ENCODE measurements around the gene SLC35C1. TPM values are rescaled to one million over a fixed set of nuclear protein-coding genes. Genes with fewer than 3 reads are reported as not detected.
A peak's percentile ranks its signal among the peaks of the same experiment; 100 is the strongest.

Gene SLC35C1
- total RNA-seq, 2 donors from 2014 or later = 14.1 to 20.6 TPM

DNA sequence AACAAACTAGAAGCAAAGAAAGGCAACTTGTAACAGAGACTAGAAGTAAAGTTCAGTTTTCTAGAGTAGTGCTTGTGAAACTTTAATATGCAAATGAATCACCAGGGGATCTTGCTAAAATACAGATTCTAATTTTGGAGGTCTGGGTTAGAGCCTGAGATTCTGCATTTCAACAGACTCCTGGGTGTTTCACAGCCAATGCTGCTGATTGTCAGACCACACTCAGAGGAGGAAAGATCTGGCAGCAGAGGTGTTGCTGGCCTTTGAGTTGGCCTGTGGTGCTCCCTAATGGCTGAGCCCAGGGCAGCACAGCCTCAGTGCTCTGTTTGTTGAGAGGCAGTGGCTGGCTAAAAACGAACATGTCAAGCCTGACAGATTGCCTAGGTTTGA is 47.8 kb downstream of the SLC35C1 start:
- H3K36me3 ChIP-seq = no peaks in the 10 kb centered on the region
- intact Hi-C loops (cut with DNase I) = no loop called here
- H3K27ac ChIP-seq = no peak overlapping the region
- 57% methylated on average over 1 of the region's 1 CpG for WGBS
- H3K4me3 ChIP-seq = no peak overlapping the region
- H3K27me3 ChIP-seq (replicated peaks; ENCODE audit: insufficient read depth) = no peaks in the 10 kb centered on the region
- no peak for DNase-seq (ENCODE audit: low spot score)
- no peaks in the 10 kb centered on the region for H3K9me3 ChIP-seq
- H3K4me1 ChIP-seq (replicated peaks) = peaks cover 9% of the 10 kb centered on the region
- no peak for TF ChIP-seq POLR2AphosphoS5 (IDR thresholded peaks at IDR 0.05)
- TF ChIP-seq, protein P1, sequence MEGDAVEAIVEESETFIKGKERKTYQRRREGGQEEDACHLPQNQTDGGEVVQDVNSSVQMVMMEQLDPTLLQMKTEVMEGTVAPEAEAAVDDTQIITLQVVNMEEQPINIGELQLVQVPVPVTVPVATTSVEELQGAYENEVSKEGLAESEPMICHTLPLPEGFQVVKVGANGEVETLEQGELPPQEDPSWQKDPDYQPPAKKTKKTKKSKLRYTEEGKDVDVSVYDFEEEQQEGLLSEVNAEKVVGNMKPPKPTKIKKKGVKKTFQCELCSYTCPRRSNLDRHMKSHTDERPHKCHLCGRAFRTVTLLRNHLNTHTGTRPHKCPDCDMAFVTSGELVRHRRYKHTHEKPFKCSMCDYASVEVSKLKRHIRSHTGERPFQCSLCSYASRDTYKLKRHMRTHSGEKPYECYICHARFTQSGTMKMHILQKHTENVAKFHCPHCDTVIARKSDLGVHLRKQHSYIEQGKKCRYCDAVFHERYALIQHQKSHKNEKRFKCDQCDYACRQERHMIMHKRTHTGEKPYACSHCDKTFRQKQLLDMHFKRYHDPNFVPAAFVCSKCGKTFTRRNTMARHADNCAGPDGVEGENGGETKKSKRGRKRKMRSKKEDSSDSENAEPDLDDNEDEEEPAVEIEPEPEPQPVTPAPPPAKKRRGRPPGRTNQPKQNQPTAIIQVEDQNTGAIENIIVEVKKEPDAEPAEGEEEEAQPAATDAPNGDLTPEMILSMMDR (IDR thresholded peaks at IDR 0.05) = no peak
- no peak for TF ChIP-seq POLR2A (IDR thresholded peaks at IDR 0.05)

DNA sequence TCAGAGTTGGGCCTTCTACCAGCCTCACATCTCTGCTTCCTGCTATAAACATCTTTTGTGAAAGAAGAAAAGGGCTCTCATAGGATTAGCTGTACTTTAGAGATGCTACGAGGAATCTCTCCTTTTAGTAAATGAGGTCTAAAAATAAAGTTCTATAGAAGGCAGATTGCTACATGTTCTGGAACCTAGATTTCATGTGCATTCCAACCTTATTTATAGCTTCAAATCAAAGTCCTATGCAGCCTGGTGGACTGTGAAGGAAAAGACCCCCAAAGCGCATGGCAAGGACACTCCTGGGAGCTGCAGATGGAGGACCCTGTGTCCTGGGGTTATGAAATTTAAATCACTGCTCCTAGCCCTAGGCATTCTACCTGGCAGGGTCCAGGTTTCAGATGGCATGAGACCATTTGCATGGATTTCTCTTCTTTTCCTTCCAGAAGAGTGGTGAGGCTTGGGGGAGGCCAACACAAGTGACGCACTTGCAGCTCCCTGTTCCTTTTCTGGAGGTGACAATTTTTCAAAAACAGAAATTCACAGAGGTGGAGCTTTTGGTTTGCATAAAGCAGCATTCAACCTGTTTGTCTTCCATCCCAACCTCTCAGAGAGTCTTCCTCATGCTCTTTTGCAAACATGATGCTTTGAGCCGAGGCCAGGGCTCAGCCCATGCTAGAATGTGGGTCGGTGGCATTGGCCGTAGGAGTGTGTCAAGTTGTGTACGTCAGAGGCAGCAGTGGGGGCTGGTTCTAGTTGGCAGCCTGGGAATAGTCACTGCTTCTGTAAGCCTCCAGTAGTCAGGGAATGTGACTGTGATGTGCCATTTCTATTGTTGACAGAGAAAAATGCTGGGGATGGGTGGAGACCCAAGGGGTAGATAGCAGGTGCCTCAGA is 48.6 kb downstream of the SLC35C1 start:
- 81% methylated on average over 7 of the region's 7 CpGs for WGBS
- H3K36me3 ChIP-seq = no peaks in the 10 kb centered on the region
- no peaks in the 10 kb centered on the region for H3K27me3 ChIP-seq (replicated peaks; ENCODE audit: insufficient read depth)
- no peak for DNase-seq (ENCODE audit: low spot score)
- intact Hi-C loops (cut with DNase I) = no loop called here
- TF ChIP-seq, protein P1 (IDR thresholded peaks at IDR 0.05) = no peak
- TF ChIP-seq POLR2A (IDR thresholded peaks at IDR 0.05) (no peak), POLR2AphosphoS5 (IDR thresholded peaks at IDR 0.05) (no peak)
- no peaks in the 10 kb centered on the region for H3K9me3 ChIP-seq
- H3K4me1 ChIP-seq (replicated peaks) = peaks cover 18% of the 10 kb centered on the region
- no peak overlapping the region for H3K4me3 ChIP-seq
- H3K27ac ChIP-seq = no peak overlapping the region

DNA sequence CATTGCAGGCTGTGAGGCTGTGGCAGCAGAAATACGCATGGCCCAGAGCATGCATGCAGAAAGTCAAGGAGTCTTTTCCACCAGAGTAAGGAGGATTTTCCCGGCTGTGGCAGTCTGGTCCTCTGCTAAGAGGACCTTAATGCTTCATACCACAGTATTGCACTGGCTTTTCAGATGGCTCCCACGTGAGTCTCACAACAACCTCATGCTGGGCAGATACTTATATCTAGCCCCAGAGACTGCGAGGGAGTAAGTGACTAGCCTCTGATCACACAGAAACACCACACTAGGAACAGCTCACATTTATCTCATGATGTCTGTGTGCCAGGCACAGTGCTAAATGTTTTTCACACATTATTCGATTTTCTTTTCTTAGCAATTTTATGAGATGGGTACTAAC is 50.4 kb downstream of the SLC35C1 start:
- Histone ChIP-seq H3K36me3 (no peaks in the 10 kb centered on the region), H3K27me3 (replicated peaks; ENCODE audit: insufficient read depth) (no peaks in the 10 kb centered on the region), H3K4me1 (replicated peaks) (peaks cover 25% of the 10 kb centered on the region), H3K4me3 (no peak overlapping the region), H3K27ac (no peak overlapping the region), H3K9me3 (no peaks in the 10 kb centered on the region)
- no peak for DNase-seq (ENCODE audit: low spot score)
- intact Hi-C loops (cut with DNase I) = no loop called here
- no peak for TF ChIP-seq POLR2AphosphoS5 (IDR thresholded peaks at IDR 0.05)
- WGBS = 63% methylated on average over 5 of the region's 5 CpGs

GRCh38 chr11:45856044-45856468 is 51.1 kb downstream of the SLC35C1 start:
- H3K4me1 ChIP-seq (replicated peaks) = peaks cover 20% of the 10 kb centered on the region
- no peak overlapping the region for H3K4me3 ChIP-seq
- TF ChIP-seq POLR2A (IDR thresholded peaks at IDR 0.05) = no peak
- TF ChIP-seq POLR2AphosphoS5 (IDR thresholded peaks at IDR 0.05) = no peak
- TF ChIP-seq, protein P1 (IDR thresholded peaks at IDR 0.05) = no peak
- intact Hi-C loops (cut with DNase I) = no loop called here
- peaks cover under 1 to 3% of the 10 kb centered on the region in 2 donors for H3K36me3 ChIP-seq
- DNase-seq (ENCODE audit: low spot score) = no peak
- no peak overlapping the region for H3K27ac ChIP-seq
- H3K9me3 ChIP-seq = no peaks in the 10 kb centered on the region
- H3K27me3 ChIP-seq (replicated peaks; ENCODE audit: insufficient read depth) = no peaks in the 10 kb centered on the region
- 75% methylated on average over 6 of the region's 6 CpGs for WGBS

GRCh38 chr11:45857961-45858474 is 53.1 kb downstream of the SLC35C1 start:
- peaks cover 5 to 23% of the 10 kb centered on the region in 2 donors for H3K36me3 ChIP-seq
- 13% methylated on average over 2 of the region's 2 CpGs for WGBS
- DNase-seq (ENCODE audit: low spot score) = no peak
- peak overlapping the region; percentile 65 to 77 for H3K27ac ChIP-seq
- H3K27me3 ChIP-seq (replicated peaks; ENCODE audit: insufficient read depth) = no peaks in the 10 kb centered on the region
- TF ChIP-seq, protein P1 (IDR thresholded peaks at IDR 0.05) = no peak
- TF ChIP-seq POLR2AphosphoS5 (IDR thresholded peaks at IDR 0.05) (peak; percentile 7), POLR2A (IDR thresholded peaks at IDR 0.05) (no peak)
- H3K4me1 ChIP-seq (replicated peaks) = peaks cover 20% of the 10 kb centered on the region
- H3K9me3 ChIP-seq = no peaks in the 10 kb centered on the region
- no peak overlapping the region for H3K4me3 ChIP-seq
- intact Hi-C loops (cut with DNase I) = no loop called here
